WI38 (cell line): ENCODE measurements around the gene ROBO2.

Source experiments
- H3K4me3 ChIP-seq: 2 replicates; pipeline ENCODE4 v1.5.1; 2011; ENCODE audit warnings: low read depth, mild to moderate bottlenecking, control low read depth, low read length
- TF ChIP-seq, protein P1 (sequence below): IDR thresholded peaks from 2 replicates; pipeline ENCODE4 v1.5.1; 2012; ENCODE audit warnings: low read depth, mild to moderate bottlenecking, control low read depth, low read length

The ROBO2 gene

DNA sequence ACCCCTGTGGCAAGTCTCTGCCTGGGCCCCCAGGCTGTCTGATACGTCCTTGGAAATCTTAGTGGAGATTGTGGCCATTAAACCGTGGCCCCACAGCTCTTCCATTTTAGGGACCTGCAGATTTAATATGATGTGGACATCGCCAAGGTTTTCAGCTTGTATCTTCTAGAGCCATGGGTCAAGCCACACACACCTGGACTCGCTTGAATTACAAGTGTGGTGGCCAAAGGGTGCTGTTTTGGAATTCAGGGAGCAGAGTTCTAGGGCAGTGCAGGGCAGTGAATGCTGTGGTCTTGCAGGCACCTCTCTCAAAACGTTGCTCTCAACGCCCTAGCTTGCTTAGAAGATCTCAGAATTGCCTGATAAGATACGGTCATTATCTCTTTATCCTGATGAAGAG is 211.2 kb downstream of the ROBO2 start:
- no peak overlapping the region for H3K4me3 ChIP-seq
- TF ChIP-seq, protein P1, sequence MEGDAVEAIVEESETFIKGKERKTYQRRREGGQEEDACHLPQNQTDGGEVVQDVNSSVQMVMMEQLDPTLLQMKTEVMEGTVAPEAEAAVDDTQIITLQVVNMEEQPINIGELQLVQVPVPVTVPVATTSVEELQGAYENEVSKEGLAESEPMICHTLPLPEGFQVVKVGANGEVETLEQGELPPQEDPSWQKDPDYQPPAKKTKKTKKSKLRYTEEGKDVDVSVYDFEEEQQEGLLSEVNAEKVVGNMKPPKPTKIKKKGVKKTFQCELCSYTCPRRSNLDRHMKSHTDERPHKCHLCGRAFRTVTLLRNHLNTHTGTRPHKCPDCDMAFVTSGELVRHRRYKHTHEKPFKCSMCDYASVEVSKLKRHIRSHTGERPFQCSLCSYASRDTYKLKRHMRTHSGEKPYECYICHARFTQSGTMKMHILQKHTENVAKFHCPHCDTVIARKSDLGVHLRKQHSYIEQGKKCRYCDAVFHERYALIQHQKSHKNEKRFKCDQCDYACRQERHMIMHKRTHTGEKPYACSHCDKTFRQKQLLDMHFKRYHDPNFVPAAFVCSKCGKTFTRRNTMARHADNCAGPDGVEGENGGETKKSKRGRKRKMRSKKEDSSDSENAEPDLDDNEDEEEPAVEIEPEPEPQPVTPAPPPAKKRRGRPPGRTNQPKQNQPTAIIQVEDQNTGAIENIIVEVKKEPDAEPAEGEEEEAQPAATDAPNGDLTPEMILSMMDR, result no peak

DNA sequence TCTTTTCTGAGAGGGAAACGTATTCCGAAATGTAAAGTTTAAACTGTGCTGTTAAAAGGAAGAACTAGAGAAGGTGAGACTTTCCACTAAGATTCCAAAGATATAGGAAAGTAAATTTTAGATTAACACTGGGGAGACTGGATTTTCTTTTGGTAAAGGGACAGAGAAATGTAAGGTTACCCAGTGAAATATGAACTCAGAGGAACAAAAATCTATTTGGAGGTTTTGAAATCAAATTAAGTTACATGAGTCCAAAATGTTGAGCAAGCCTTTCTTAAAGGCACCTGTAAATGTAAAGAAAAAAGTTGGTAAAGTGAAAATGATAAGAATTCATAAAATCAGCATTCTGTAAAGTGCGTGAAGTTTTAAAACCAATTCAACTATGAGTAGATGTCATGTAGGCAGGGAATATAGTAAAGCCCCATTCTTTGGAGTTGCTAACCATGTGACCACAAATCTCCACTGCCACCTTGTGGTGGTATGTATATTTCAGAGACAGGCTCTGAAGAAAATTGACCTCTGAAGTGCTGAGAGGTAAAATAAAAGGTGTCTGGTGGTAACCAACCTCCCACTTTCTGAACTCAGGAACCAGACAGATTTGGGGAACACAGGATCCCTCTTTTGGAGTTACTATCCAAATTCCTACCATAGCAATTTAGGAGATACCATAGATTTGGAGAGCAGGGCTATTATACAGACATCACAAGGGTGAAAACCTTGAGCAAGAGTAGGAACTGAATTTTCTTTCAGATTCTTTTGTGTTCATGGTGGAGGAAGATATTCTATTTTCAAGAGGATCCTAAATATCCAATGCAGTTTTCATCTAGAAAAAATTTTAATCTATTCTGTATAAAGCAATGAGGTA is 215.3 kb downstream of the ROBO2 start:
- TF ChIP-seq, protein P1, result peak; percentile 52; the same call in 1 of the 2 replicates
- no peak overlapping the region for H3K4me3 ChIP-seq

DNA sequence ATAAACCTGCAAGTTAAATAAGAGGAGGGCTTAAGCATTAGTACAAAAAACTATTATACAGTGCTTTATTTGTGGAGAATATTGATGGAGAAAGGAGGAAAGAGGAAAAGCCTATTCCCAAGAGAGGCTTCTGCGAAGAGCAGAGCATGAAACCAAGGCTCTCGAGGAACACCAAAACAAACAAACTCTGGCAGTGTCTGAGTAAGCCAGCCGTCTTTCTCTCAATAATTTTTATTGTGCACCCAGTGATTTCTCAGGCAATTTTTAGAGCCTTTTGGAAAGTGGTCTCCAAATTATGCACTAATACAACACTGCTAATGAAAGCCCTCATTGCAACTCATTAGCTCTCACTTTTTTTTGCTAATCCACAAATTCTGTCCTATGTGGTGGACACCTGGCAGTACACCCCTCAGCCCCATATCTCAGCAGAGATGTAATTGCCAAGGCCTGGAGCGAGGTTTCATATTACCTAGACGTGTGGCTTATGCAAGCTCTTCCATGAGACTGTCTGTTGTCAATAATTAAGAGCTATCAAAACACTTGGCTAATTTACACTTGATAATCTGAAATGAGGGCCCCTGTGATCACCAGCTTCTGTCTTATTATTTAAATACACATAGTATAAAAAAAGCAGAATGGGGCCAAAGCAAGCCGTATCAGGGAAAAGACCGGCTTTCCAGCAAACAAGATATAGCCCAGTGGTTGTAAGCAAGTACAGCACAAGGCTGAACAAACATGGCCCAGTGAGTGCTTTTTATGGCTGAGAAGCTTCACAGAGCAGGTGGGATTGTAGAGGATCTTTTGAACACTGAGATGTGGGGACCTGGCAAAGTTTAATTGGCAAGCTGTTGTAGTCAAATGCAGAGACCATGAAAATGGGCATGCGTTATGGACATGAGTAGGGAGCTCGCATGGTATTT is 216.9 kb downstream of the ROBO2 start:
- H3K4me3 ChIP-seq, result no peak overlapping the region
- TF ChIP-seq, protein P1, result no peak

DNA sequence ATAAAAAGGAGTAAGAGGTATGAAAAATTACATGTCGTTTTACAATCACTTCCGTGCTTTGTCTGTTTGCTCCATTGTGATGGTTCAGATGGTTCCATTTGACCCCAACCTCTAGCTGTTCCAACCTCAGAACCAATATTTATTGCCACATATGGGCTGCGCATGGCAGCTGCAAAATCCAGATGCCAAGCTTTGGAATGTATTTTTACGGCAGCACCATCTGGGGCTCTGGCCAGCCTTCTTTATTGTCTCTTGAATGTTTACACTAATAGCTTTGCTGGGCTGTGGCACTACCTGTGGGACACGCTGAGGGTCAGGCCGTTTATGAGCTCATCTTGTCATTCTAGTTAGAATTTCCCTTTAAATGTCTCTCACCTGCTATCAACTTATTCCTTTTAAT is 219.8 kb downstream of the ROBO2 start:
- no peak overlapping the region for H3K4me3 ChIP-seq
- TF ChIP-seq, protein P1, result no peak

DNA sequence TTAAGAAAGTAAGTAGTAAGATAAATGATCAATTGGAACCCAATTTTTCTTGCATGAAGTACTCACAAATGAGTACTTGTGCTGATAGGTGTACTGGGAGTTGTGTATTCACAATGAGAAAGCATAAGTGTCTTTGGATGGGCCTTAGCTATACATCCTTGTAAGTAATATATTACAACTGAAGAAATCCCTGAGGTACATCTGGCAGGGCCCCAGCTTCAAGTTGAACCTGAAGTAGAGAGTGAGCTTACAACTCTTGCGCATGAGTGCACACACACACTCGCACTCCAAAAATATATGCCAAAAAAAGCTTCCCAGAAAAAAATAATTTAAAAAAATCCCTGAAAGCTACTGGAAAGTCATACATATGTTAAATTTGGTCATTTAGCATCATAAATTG is 222.5 kb downstream of the ROBO2 start:
- no peak overlapping the region for H3K4me3 ChIP-seq
- TF ChIP-seq, protein P1, result no peak

DNA sequence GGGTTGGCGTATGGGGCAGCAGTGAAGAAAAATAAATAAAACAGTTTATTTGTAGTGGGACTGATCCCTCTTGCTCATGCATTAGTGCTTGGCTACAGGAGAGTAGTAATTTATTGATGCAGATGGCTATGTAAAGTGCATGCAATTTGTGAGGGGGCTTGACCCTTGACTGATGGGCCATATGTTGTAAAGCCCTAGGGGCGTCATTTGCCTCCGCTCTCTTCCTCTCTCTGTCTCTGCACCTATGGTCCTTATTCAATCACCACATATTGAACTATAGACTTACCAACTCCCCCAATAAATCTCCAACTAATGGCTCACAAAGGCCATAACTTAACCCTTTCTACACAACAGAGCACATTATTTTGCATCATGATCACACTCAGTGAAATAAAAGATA is 227.7 kb downstream of the ROBO2 start:
- no peak overlapping the region for H3K4me3 ChIP-seq
- TF ChIP-seq, protein P1, result no peak
